Activated B cell treated with CpG ODN at 0.5 μM for 24 hours (primary cell): ENCODE measurements around the gene SCAF11. TPM values are rescaled to one million over a fixed set of nuclear protein-coding genes. Genes with fewer than 3 reads are reported as not detected.

Experiments
- ATAC-seq: fragments of 200-7000 bp; cut with Tn5 transposase; one replicate; pipeline ENCODE4 v1.10.0; 2021; ENCODE audit warnings: low read depth, mild to moderate bottlenecking, moderate library complexity
- CTCF ChIA-PET: fragments of 350-600 bp; sonication (Branson Sonifier 250); formaldehyde crosslinking; loops from one replicate; lab custom pipeline; 2021; ENCODE audit warnings: antibody characterized with exemption; lab: Charles Lee
- POLR2A ChIA-PET: fragments of 350-600 bp; sonication (Branson Sonifier 250); formaldehyde crosslinking; loops from one replicate; lab custom pipeline; 2021; ENCODE audit warnings: antibody characterized with exemption; lab: Charles Lee
- DNase-seq: peaks from one replicate; pipeline ENCODE4 v3.0.0; 2022
- H3K27ac Mint-ChIP-seq: one replicate; pipeline ENCODE4 v1.8.0; 2020; ENCODE audit warnings: mixed read lengths
- H3K27me3 Mint-ChIP-seq: one replicate; pipeline ENCODE4 v1.8.0; 2021; ENCODE audit warnings: mixed read lengths
- H3K36me3 Mint-ChIP-seq: one replicate; pipeline ENCODE4 v1.8.0; 2021; ENCODE audit warnings: low read depth, mixed read lengths
- H3K4me1 Mint-ChIP-seq: one replicate; pipeline ENCODE4 v1.8.0; 2021; ENCODE audit warnings: mixed read lengths
- H3K4me3 Mint-ChIP-seq: one replicate; pipeline ENCODE4 v1.8.0; 2020; ENCODE audit warnings: mild to moderate bottlenecking, mixed read lengths
- H3K9me3 Mint-ChIP-seq: one replicate; pipeline ENCODE4 v1.8.0; 2020; ENCODE audit warnings: mixed read lengths
- CTCF ChIP-seq: fragments of 200-600 bp; IDR thresholded peaks from one replicate; pipeline ENCODE4 v1.8.0; 2022; ENCODE audit warnings: antibody characterized with exemption, mild to moderate bottlenecking
- intact Hi-C: fragments of 100-400 bp; cut with micrococcal nuclease; formaldehyde crosslinking; loops from one replicate; pipeline ENCODE4 v1.15.1; 2024
- total RNA-seq: library from RNA; stranded (reverse); gene quantifications from 2 replicates; pipeline ENCODE4 v1.2.3, GENCODE V29; 2022

Gene SCAF11
- total RNA-seq, 1 donor from 2014 or later = 198 TPM

GRCh38 chr12:45890276-45890675 is 100.1 kb downstream of the SCAF11 start:
- Mint-ChIP-seq H3K27me3 (no peaks in the 10 kb centered on the region), H3K4me3 (no peak overlapping the region), H3K36me3 (peaks cover 53% of the 10 kb centered on the region), H3K27ac (no peak overlapping the region), H3K9me3 (peaks cover 4% of the 10 kb centered on the region), H3K4me1 (no peaks in the 10 kb centered on the region)
- CTCF ChIA-PET = no interaction called here
- POLR2A ChIA-PET = no interaction called here
- no peak for TF ChIP-seq CTCF
- DNase-seq (no peak), ATAC-seq (no peak)
- intact Hi-C loops = no loop called here

GRCh38 chr12:45887544-45887943 is 102.8 kb downstream of the SCAF11 start:
- Mint-ChIP-seq H3K27ac (no peak overlapping the region), H3K4me3 (no peak overlapping the region), H3K27me3 (no peaks in the 10 kb centered on the region), H3K36me3 (peaks cover 50% of the 10 kb centered on the region), H3K4me1 (no peaks in the 10 kb centered on the region), H3K9me3 (peaks cover 4% of the 10 kb centered on the region)
- ATAC-seq (no peak), DNase-seq (no peak)
- ChIA-PET POLR2A (no interaction called here), CTCF (no interaction called here)
- no peak for TF ChIP-seq CTCF
- intact Hi-C loops = no loop called here

- ATAC-seq = no peak
Measured at GRCh38 chr12:45886685-45887084, 103.7 kb downstream of the SCAF11 start.

GRCh38 chr12:45883187-45883586 is 107.2 kb downstream of the SCAF11 start:
- intact Hi-C loops = no loop called here
- TF ChIP-seq CTCF = no peak
- ATAC-seq = no peak
- Mint-ChIP-seq H3K9me3 (peaks cover 4% of the 10 kb centered on the region), H3K27me3 (no peaks in the 10 kb centered on the region), H3K4me3 (no peak overlapping the region), H3K4me1 (no peaks in the 10 kb centered on the region), H3K27ac (no peak overlapping the region), H3K36me3 (peaks cover 72% of the 10 kb centered on the region)
- ChIA-PET POLR2A (no interaction called here), CTCF (no interaction called here)
- no peak for DNase-seq

More at GRCh38 chr12:45886685-45887084, 103.7 kb downstream of the SCAF11 start:
- intact Hi-C loops = no loop called here
- ChIA-PET POLR2A (no interaction called here), CTCF (no interaction called here)
- Mint-ChIP-seq H3K9me3 (peaks cover 4% of the 10 kb centered on the region), H3K27ac (no peak overlapping the region), H3K4me3 (no peak overlapping the region), H3K4me1 (no peaks in the 10 kb centered on the region), H3K36me3 (peaks cover 53% of the 10 kb centered on the region), H3K27me3 (no peaks in the 10 kb centered on the region)
- DNase-seq = no peak
- TF ChIP-seq CTCF = no peak

GRCh38 chr12:45880533-45880932 is 109.8 kb downstream of the SCAF11 start:
- CTCF ChIA-PET = no interaction called here
- no peaks in the 10 kb centered on the region for H3K27me3 Mint-ChIP-seq
- no peak overlapping the region for H3K27ac Mint-ChIP-seq
- ATAC-seq (no peak), DNase-seq (no peak)
- no peaks in the 10 kb centered on the region for H3K4me1 Mint-ChIP-seq
- intact Hi-C loops = no loop called here
- H3K36me3 Mint-ChIP-seq = peaks cover 74% of the 10 kb centered on the region
- no peak for TF ChIP-seq CTCF
- peaks cover 2% of the 10 kb centered on the region for H3K9me3 Mint-ChIP-seq
- POLR2A ChIA-PET = no interaction called here
- no peak overlapping the region for H3K4me3 Mint-ChIP-seq
